H1 (cell line): Measurements from ENCODE around the gene KCTD17. TPM values are rescaled to one million over a fixed set of nuclear protein-coding genes. Genes with fewer than 3 reads are reported as not detected.

Experiments used
- CHD2 ChIP-seq: IDR thresholded peaks from 2 replicates; pipeline ENCODE4 v1.6.1; 2012; ENCODE audit warnings: low read length, improper control_type of control experiment
- EGR1 ChIP-seq: IDR thresholded peaks from 2 replicates; pipeline ENCODE4 v1.6.1; 2011; ENCODE audit warnings: low read depth, low read length, borderline replicate concordance
- POLR2AphosphoS5 ChIP-seq: IDR thresholded peaks from 2 replicates; pipeline ENCODE4 v1.6.1; 2011; ENCODE audit warnings: low read depth, low read length
- polyA plus RNA-seq, 7 experiments: library from polyadenylated mRNA; depleted of rRNA in 3 of 7; stranded (reverse) in 5 of 7; unstranded in 2 of 7; fragments of >200 nt in 5 of 7; fragments of 200-250 nt in 2 of 7; gene quantifications; 1 replicate in 5 of 7; 2 replicates in 1 of 7; 4 replicates in 1 of 7; pipeline versions ENCODE4 v1.2.1 to v1.2.3, GENCODE V29; 2011 to 2013; ENCODE audit warnings: missing spikeins in 2 of 7, mixed read lengths in 2 of 7
- total RNA-seq: library from RNA; stranded (reverse); fragmentation: NEBNext Ultra II Directional; extraction: Animal tissue kit (Norgen Biotek cat#: 25700); gene quantifications from 2 replicates; pipeline ENCODE4 v1.2.1, GENCODE V29; 2021

KCTD17 gene
- total and polyA plus RNA-seq, 2 of the 8 experiments (the other 6 are each of a cell fraction or from before 2014, with no cell fraction given): 39.4 to 44.0 TPM

DNA sequence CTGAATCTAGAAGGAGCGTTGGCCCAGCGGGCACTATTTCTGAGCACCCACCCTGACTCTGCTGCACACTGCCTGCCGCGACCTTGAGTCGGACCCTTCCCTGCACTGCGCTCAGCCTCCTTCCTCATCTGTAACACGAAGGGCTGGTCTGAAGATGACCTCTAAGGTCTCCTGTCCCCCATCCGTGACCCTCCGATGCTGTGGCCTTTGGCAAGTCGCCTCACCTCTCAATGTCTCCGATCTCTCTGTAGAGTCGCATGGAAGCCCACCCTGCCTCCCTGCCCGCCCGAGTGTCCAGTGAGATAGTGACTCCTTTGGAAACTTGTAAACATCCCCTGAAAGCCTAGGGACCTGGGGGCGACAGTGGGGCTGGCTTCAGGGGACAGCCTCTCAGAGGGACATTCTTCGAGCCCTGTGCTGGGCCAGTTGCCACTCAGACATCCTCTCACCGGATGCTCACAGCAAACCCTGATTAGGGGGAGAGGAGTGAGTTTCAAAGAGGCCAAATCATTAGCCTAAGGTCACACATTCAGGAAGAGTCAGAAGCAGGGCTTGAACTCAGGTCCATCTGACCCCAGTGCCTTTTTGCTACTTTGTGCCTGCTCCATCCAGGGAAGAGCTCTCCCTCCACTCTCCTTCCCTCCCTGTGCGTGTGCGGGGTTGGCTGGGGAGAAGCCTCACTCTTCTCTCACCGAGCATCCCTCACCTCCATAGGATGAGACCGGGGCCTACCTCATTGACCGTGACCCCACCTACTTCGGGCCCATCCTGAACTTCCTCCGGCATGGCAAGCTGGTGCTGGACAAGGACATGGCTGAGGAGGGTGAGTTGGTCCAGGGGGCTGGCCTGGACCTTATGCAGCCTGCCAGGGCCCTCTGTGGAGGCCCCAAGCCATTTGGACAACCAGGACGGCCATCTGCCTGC lies 1.1 kb downstream of the KCTD17 start (continued):
- TF ChIP-seq EGR1 (no peak), CHD2 (no peak), POLR2AphosphoS5 (no peak)
- TF ChIP-seq, all 59 proteins: peak for 0
